Body of pancreas (tissue), 4 donors: ENCODE results near the gene COL18A1. TPM values are rescaled to one million over a fixed set of nuclear protein-coding genes. Genes with fewer than 3 reads are reported as not detected.
A peak's percentile ranks its signal among the peaks of the same experiment; 100 is the strongest.
"Not testable (repeated sequence)": the region's sequence is repeated elsewhere in the genome, so short reads cannot be mapped to it uniquely, and the experiment has no call there.

ENCODE experiments used
- ATAC-seq: fragments of 150-250 bp; one replicate; pipeline ENCODE4 v1.9.1; 2016
- DNase-seq, 4 donors: peaks; one replicate each; pipeline ENCODE4 v3.0.0-alpha.2; 2019
- H3K27ac ChIP-seq, 4 donors: fragments of 200-600 bp; sonication (generic); 1 replicate in 3 of 4; 2 replicates in 1 of 4; pipeline versions ENCODE4 v1.5.1 to v1.6.1; 2016 to 2019; ENCODE audit warnings: mild to moderate bottlenecking in 1 of 4, mixed read lengths in 1 of 4, moderate library complexity in 1 of 4
- H3K27me3 ChIP-seq, 2 donors: fragments of 200-600 bp; sonication (generic); one replicate each; pipeline ENCODE4 v1.6.0; 2016; ENCODE audit warnings: mild to moderate bottlenecking in 1 of 2
- H3K36me3 ChIP-seq, 2 donors: fragments of 200-600 bp; sonication (generic); replicated peaks in 1 of 2; 2 replicates each; pipeline ENCODE4 v1.5.1; 2016; ENCODE audit warnings: low read depth in 2 of 2; ENCODE audit not compliant: insufficient read depth in 1 of 2
- H3K4me1 ChIP-seq: fragments of 200-600 bp; sonication (generic); one replicate; pipeline ENCODE4 v1.6.0; 2016
- H3K4me3 ChIP-seq, 2 donors: fragments of 200-600 bp; sonication (generic); 1 replicate in 1 of 2; 2 replicates in 1 of 2; pipeline ENCODE4 v1.5.1; 2016 to 2019
- H3K9me3 ChIP-seq, 3 donors: fragments of 200-600 bp; sonication (generic); 1 replicate in 2 of 3; 2 replicates in 1 of 3; pipeline ENCODE4 v1.5.1; 2016
- POLR2A ChIP-seq, 3 donors: fragments of 450-650 bp; IDR thresholded peaks; one replicate each; pipeline ENCODE4 v1.6.1; 2016; ENCODE audit warnings: antibody characterized with exemption in 3 of 3, mild to moderate bottlenecking in 2 of 3
- WGBS, 2 donors: methylation state at CpG; one replicate each; pipeline ENCODE4 v1.1.5; 2017; 5-methylcytosine and 5-hydroxymethylcytosine counted together
- intact Hi-C: fragments of 100-400 bp; cut with DNase I; formaldehyde crosslinking; loops from one replicate; pipeline ENCODE4 v1.15.1; 2023
- total RNA-seq, 2 donors: library from RNA; depleted of rRNA; stranded (reverse); fragments of >200 nt; gene quantifications; one replicate each; pipeline ENCODE4 v1.1.0, GENCODE V29; 2016
- TF ChIP-seq, protein P1 (sequence below), 7 experiments: fragments of 450-650 bp in 4 of 7; fragments of 200-600 bp in 3 of 7; sonication (generic) in 3 of 7; IDR thresholded peaks; one replicate each; pipeline ENCODE4 v1.5.1; 2016 to 2019; ENCODE audit warnings: antibody characterized with exemption in 7 of 7

COL18A1 gene
- total RNA-seq, 2 donors from 2014 or later, result 108 to 284 TPM

DNA sequence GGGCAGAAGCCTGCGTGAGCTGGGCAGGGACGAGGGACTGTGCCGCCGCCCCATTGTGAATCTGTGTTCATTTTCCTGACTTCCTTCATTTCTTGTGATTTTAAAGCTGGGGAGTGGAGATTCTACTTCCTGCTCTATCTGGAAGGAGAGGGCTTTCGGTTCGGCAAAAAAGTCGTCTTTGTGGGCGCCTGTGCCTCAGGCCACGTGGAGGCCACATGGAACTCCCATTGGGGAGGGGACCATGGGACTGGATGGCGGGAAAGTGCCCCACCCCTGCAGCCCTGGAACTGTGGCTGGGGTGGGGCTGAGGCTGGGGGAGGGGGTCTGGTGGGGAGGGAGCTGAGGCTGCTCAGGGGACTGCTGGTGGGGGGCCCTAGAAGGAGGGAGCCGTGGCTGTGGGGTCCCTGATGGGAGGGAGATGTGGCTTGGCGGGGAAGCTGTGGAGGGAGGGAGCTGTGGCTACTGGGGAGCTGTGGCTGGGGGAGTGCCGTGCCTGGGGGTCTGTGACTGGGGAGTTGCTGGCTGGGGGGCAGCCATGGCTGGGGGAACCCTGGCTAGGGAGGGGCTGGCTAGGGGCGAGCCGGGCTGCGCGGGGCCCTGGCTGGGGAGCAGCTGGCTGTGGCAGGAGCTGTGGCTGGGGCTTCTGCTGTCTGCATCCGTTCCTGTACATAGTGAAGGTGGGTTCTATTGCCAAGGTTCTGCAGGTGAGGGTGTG lies 31.5 kb downstream of the COL18A1 start:
- H3K9me3 ChIP-seq, result no peaks in the 10 kb centered on the region
- no peaks in the 10 kb centered on the region for H3K36me3 ChIP-seq
- intact Hi-C loops, result no loop called here
- ATAC-seq (no peak), DNase-seq (no peak)
- no peaks in the 10 kb centered on the region for H3K27me3 ChIP-seq
- no peak overlapping the region for H3K4me3 ChIP-seq
- H3K27ac ChIP-seq, result peak overlapping the region in 2 of 4 donors; percentile 17 to 18
- TF ChIP-seq POLR2A (IDR thresholded peaks at IDR 0.05), result no peak
- TF ChIP-seq, protein P1, sequence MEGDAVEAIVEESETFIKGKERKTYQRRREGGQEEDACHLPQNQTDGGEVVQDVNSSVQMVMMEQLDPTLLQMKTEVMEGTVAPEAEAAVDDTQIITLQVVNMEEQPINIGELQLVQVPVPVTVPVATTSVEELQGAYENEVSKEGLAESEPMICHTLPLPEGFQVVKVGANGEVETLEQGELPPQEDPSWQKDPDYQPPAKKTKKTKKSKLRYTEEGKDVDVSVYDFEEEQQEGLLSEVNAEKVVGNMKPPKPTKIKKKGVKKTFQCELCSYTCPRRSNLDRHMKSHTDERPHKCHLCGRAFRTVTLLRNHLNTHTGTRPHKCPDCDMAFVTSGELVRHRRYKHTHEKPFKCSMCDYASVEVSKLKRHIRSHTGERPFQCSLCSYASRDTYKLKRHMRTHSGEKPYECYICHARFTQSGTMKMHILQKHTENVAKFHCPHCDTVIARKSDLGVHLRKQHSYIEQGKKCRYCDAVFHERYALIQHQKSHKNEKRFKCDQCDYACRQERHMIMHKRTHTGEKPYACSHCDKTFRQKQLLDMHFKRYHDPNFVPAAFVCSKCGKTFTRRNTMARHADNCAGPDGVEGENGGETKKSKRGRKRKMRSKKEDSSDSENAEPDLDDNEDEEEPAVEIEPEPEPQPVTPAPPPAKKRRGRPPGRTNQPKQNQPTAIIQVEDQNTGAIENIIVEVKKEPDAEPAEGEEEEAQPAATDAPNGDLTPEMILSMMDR (IDR thresholded peaks at IDR 0.05), result no peak
- H3K4me1 ChIP-seq, result peaks cover 34% of the 10 kb centered on the region
- WGBS, 2 donors, result 47 to 50% methylated on average over 14 to 18 of the region's 18 CpGs

DNA sequence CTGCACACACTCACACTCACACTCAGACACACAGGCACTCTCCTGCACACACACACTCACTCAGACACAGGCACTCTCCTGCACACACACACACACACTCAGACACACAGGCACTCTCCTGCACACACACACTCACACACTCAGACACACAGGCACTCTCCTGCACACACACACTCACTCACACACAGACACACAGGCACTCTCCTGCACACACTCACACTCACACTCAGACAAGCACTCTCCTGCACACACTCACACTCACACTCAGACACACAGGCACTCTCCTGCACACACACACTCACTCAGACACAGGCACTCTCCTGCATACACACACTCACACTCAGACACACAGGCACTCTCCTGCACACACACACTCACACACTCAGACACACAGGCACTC lies 32.9 kb downstream of the COL18A1 start:
- H3K27me3 ChIP-seq, H3K36me3 ChIP-seq, DNase-seq, intact Hi-C loops, ATAC-seq, H3K9me3 ChIP-seq, H3K27ac ChIP-seq, H3K4me3 ChIP-seq: not testable (repeated sequence)
- peaks cover 21% of the 10 kb centered on the region for H3K4me1 ChIP-seq

DNA sequence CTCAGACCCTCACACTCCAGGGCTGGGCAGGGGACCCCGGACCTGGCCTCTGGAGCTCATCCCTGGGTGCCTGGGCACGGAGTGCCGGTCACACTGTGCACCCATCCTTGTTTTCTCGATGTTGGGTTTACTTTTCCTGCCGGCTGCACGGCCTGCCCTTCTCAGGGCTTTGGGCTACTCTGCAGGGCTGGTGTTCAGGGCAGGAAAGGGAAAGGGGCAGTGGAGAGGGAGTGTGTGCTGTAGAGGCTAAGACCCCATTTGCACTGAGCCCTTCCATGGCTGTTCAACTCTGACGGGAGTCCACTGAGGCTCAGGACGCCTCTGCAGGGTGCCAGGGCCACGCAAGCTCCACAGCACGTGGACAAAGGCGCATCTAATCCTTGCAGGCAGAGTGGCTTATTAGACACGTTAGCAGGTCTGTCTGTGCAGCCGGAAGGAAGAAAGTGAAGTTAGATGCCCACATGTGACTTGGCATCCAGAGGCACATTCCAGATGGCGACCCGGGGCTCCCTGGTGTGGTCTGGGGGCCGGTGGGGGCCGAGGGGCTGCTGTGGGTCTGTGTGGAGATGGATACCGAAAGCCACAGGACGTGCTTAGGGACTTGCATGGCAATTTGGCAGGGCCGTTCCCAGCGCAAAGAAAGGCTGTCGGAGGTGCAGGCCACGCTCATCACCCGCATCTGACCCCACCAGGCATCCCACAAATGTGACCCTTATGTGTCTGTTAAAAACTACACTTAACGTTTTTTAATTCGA lies 33.6 kb downstream of the COL18A1 start:
- TF ChIP-seq, protein P1 (IDR thresholded peaks at IDR 0.05), result no peak
- TF ChIP-seq POLR2A (IDR thresholded peaks at IDR 0.05), result no peak
- ATAC-seq (peak; percentile 8), DNase-seq (no peak)
- H3K4me3 ChIP-seq, result no peak overlapping the region
- no peaks in the 10 kb centered on the region for H3K27me3 ChIP-seq
- H3K36me3 ChIP-seq, result no peaks in the 10 kb centered on the region
- 33 to 43% methylated on average over 11 to 26 of the region's 26 CpGs for WGBS, 2 donors
- peaks cover 19% of the 10 kb centered on the region for H3K4me1 ChIP-seq
- peak overlapping the region; percentile 23 to 74 (median 57) for H3K27ac ChIP-seq
- intact Hi-C loops, result no loop called here
- no peaks in the 10 kb centered on the region for H3K9me3 ChIP-seq

DNA sequence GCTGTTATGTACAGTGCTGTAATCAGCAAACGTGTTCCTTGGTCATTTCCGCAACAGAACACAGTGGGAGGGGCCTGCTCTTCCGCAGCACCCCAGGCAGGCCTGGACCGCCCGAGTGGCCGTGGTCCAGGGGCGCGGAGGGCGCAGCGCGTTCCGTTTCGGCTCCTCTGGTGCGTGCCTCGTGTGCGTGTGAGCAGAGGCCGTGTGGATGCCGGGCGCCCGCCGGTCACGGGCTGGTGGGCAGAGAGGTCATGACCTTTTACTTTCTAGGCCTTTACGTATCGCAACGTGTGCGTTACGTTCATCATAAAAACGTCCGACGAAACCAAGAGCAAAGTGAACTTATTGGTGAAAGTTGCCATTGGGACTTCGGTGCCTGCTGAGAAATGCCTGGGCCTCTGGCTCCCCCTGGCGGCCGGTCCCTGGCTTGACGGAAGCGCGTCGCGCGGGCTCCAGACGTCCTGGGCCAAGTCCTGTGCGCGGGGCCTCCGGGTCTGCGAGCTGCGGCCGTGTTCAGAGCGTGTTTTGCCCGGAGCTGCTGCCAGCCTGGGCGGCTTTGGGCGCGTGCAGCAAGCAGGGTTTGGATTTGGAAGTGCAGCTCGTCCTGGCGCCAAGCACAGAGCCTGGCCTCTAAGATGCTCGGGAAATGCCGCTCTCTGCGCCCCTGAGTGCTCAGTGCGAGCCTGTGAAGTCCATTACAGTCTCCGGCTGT lies 34.4 kb downstream of the COL18A1 start:
- Histone ChIP-seq H3K9me3 (no peaks in the 10 kb centered on the region), H3K27me3 (no peaks in the 10 kb centered on the region), H3K27ac (peak overlapping the region; percentile 23 to 74 (median 57)), H3K4me1 (peaks cover 19% of the 10 kb centered on the region), H3K4me3 (no peak overlapping the region), H3K36me3 (no peaks in the 10 kb centered on the region)
- no peak for TF ChIP-seq POLR2A (IDR thresholded peaks at IDR 0.05)
- TF ChIP-seq, protein P1 (IDR thresholded peaks at IDR 0.05), result peak; percentile 90 to 98 (median 93)
- ATAC-seq, result peak; percentile 84
- 12 to 33% methylated on average over 11 to 58 of the region's 58 CpGs for WGBS, 2 donors
- peak; percentile 76 to 83 (median 81) for DNase-seq
- intact Hi-C loops, result no loop called here

DNA sequence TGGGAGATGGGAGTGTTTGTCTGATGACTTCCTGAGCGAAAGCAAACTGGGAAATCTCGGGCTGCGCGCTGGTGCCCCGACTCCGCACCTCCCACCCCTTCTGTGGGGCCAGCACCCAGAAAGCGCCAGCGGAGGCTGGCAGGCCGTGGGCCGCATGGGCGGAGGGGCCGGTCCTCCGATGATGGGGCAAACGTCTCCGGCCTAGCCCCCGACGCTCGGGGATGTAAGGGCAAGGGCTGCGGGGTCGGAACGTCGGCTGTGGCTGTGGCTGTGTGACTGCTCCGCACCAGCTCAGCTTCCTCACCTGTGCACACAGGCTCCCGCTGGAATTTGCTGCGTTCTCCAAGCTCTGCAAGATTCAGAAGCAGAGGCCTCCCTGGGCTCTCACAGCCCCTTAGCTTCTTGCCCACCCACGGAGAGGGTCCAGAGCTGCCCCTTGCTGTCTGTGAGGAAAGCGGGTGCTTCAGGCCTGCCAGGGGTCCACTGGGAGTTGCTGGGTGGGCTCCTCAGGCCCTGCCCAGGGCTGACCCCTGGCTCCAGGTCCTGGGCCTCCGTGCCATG lies 35.0 kb downstream of the COL18A1 start:
- H3K9me3 ChIP-seq, result no peaks in the 10 kb centered on the region
- no peak overlapping the region for H3K4me3 ChIP-seq
- H3K27ac ChIP-seq, result peak overlapping the region in 2 of 4 donors; percentile 46 to 74
- H3K27me3 ChIP-seq, result no peaks in the 10 kb centered on the region
- intact Hi-C loops, result loop anchor here (10.0 kb wide), 1 partner anchor 145 kb away; no protein-coding TSS in a partner anchor
- DNase-seq (no peak), ATAC-seq (no peak)
- H3K36me3 ChIP-seq, result no peaks in the 10 kb centered on the region
- H3K4me1 ChIP-seq, result peaks cover 19% of the 10 kb centered on the region
- TF ChIP-seq, protein P1 (IDR thresholded peaks at IDR 0.05), result no peak
- TF ChIP-seq POLR2A (IDR thresholded peaks at IDR 0.05), result no peak
- WGBS, 2 donors, result 72% methylated on average over 5 to 21 of the region's 28 CpGs
